AG10803 (cell line): Measurements from ENCODE around the gene RNF11.
A peak's percentile ranks its signal among the peaks of the same experiment; 100 is the strongest.

Experiments used
- DNase-seq: peaks from one replicate; pipeline ENCODE4 v3.0.0; 2010; ENCODE audit warnings: low read depth
- H3K4me3 ChIP-seq: 2 replicates; pipeline ENCODE4 v1.5.1; 2011; ENCODE audit warnings: mild to moderate bottlenecking, low read length, control low read depth
- TF ChIP-seq, protein P1 (sequence below): conservative IDR thresholded peaks from 2 replicates; pipeline ENCODE4 v1.5.1; 2011; ENCODE audit warnings: mild to moderate bottlenecking, low read length, control low read depth, inconsistent platforms

The RNF11 gene

DNA sequence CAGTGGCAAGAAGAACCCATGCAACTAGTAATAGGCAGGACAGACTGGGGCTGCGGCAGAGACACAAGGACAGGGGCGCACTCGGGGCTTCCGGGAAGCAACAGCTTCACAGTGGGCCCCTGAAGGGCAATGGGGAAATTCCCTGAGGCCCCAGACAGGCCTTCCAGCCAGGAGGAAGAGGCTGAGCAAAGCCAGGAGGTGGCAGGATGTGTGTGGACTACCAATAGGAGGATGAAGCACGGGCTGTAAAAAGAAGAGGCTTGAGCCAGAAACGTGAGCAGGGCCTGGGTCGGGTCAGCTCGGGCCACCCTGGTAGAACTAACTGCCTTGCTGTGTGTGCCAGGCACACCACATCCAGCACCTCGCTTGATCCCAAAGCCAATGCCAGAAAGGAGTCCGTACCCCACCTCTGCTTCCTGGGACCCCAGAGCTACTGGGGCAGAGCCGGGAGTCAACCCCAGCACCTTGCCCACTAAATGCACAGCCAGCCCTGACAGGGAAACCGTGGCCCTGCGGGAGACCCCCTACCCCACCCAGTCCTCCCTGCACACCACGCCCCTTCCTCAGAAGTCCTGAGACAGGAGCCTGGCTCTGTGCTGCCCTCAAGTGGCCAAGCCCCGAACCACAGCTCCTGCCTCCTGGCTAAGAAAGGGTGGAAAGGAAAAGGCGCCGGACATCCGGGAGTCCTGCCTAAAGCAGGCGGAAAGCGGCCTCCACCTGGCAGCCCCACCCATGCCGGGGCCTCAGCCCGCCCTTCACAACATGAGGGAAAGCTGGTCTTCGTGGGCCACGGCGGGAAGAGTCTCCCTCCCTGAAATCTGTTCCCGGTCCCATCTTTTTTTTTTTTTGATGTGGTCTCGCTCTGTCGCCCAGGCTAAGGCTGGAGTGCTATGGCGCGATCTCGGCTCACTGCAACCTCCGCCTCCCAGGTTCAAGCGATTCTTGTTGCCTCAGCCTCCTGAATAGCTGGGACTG lies 60.6 kb downstream of the RNF11 start:
- DNase-seq = peak; percentile 71
- peak overlapping the region; percentile 58 for H3K4me3 ChIP-seq
- TF ChIP-seq, protein P1, sequence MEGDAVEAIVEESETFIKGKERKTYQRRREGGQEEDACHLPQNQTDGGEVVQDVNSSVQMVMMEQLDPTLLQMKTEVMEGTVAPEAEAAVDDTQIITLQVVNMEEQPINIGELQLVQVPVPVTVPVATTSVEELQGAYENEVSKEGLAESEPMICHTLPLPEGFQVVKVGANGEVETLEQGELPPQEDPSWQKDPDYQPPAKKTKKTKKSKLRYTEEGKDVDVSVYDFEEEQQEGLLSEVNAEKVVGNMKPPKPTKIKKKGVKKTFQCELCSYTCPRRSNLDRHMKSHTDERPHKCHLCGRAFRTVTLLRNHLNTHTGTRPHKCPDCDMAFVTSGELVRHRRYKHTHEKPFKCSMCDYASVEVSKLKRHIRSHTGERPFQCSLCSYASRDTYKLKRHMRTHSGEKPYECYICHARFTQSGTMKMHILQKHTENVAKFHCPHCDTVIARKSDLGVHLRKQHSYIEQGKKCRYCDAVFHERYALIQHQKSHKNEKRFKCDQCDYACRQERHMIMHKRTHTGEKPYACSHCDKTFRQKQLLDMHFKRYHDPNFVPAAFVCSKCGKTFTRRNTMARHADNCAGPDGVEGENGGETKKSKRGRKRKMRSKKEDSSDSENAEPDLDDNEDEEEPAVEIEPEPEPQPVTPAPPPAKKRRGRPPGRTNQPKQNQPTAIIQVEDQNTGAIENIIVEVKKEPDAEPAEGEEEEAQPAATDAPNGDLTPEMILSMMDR = peak; percentile 93

DNA sequence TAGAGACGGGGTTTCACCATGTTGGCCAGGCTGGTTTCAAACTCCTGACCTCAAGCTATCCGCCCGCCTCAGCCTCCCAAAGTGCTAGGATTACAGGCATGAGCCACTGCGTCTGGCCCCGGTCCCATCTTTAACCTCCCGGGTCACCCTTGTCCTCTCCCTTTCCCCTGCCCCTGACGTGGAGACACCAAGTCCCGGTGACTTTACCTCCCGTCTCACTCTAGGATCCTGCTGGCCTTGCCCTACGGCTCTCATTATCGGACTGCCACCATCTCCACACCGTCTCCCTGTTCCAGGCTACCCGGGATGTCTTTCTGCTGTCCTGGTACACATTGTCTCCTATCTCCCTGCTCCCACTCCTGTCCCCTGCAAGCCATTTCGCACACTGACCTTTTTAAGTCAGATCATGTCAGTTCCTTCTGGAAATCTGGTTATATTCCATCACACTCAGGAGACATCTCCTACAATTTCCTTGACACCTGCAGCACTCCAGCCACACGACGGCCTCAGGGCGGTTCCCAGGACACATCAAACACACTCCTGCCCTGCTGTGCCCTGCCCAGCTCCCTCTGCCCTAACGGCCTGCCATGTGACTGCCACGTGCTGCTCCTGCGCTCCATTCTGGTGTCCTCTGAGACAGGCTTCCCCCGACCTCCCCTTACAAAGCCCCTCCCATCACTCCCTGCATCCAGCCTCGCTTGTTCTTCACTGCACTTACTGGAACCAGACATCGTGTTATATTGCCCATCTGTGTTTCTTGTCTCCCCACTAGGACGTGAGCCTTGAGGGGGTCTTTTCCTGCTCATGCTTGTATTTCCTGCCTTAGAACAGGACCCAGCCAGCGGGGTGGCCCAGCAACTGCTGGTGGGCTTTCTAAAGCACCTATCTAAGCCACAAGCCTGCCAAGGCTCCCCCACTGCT lies 61.6 kb downstream of the RNF11 start:
- no peak overlapping the region; the same call in 1 of the 2 replicates for H3K4me3 ChIP-seq
- TF ChIP-seq, protein P1 = no peak
- no peak for DNase-seq

- DNase-seq = no peak
- TF ChIP-seq, protein P1 = no peak
- no peak overlapping the region for H3K4me3 ChIP-seq
Observed at GRCh38 chr1:51298322-51298705, 62.2 kb downstream of the RNF11 start.

DNA sequence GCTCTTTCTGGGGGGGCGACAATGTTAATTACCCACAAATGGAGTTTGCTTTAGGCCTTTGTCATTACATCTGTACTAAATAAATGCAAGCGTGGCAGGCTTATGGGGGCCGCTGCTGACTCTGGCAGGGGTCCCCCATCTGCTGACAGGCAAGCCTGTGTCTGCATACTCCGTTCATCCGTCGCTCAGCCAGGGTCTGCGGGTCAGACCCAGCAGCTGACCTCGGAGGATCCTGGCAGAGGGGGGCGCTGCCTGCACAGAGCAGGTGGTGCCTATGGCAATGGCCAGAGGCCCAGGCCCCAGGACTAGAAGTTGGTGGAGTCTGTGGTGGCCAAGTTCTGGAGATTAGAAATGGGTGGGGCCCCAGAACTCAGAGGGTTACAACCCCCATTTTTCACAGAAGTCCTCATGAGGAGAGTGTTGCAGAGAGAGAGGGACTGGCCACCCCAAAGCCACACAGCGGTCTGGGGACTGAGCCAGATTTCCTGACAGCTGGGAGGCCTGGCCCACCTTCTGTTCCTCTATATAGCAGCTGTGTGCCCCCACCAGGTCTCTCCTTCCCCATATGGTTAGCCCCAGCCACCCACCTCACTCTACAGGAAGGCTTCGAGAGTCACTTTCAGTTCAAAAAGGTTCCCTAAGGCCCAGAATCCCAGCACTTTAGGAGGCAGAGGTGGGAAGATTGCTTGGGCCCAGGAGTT lies 63.3 kb downstream of the RNF11 start:
- H3K4me3 ChIP-seq = no peak overlapping the region
- DNase-seq = no peak
- TF ChIP-seq, protein P1 = no peak

DNA sequence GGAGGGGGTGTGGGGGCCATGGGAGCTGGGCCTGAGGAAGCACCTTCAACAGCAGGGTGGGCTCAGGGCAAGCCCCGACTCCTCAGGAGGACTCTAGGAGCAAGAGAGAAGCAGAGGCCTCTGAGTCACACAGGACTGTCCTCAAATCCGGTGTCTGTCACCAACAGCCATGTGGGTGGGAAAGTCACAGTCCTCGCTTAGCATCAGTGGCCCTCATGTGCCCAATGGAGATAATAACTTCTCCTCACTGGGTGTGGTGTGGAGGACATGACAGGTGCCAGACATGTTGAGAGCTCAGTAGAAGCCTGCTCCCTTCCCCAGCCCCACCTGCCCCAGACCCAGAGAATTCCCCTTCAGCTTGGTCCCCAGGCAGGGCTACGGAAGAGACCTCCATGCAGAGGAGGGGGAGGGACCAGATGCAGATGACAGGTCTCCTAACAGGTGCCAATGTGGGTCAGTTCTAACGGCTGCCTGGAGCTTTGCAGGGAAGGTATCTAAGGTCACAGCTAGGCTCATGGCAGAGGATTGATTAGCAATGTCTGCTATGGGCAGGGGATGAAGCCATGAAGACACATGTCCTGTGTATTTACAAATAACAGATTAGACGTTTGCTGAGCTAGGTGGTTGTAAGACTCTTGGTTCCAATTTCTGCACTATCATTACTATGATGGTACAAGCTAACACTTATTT lies 64.1 kb downstream of the RNF11 start:
- TF ChIP-seq, protein P1 = no peak
- DNase-seq = no peak
- H3K4me3 ChIP-seq = no peak overlapping the region

- DNase-seq = peak; percentile 27
- no peak overlapping the region for H3K4me3 ChIP-seq
- TF ChIP-seq, protein P1 = no peak
Observed at GRCh38 chr1:51301152-51301843, 65.2 kb downstream of the RNF11 start.
